ENCODE results near the gene APOL5. TPM values are rescaled to one million over a fixed set of nuclear protein-coding genes. Genes with fewer than 3 reads are reported as not detected.
"Not testable (repeated sequence)": the region's sequence is repeated elsewhere in the genome, so short reads cannot be mapped to it uniquely, and the experiment has no call there.

APOL5 gene
- total and polyA plus RNA-seq, 8 donors = not detected

DNA sequence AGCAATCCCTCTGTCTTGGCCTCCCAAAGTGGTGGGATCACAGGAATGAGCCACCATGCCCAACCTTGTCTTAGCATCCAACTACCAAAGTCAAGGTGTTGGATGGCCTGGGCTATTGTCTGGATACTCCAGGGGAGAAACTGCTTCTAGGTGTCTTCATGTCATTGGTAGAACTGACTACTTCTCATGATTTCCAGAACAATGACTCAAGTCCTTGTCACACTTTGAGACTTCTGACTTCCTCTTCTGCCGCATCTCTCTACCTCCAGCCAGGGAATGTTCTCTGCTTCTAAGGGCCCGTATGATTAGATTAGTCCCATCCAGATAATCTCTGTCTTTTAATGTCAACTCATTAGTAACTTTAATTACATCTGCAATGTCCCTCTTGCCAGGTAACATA is 38.8 kb upstream of the APOL5 start:
- intact Hi-C loops (cut with DNase I; ENCODE audit: low total_unique reads) = no loop called here
- no peak overlapping the region for H3K4me3 ChIP-seq
- no peak overlapping the region for H3K27ac ChIP-seq
- H3K9me3 ChIP-seq = peaks cover 0 to 11% (median 0%) of the 10 kb centered on the region in 4 donors
- no peaks in the 10 kb centered on the region for H3K4me1 ChIP-seq
- WGBS, 5 donors = 77 to 86% (median 83%) methylated on average over 2 of the region's 2 CpGs
- TF ChIP-seq, protein P1, sequence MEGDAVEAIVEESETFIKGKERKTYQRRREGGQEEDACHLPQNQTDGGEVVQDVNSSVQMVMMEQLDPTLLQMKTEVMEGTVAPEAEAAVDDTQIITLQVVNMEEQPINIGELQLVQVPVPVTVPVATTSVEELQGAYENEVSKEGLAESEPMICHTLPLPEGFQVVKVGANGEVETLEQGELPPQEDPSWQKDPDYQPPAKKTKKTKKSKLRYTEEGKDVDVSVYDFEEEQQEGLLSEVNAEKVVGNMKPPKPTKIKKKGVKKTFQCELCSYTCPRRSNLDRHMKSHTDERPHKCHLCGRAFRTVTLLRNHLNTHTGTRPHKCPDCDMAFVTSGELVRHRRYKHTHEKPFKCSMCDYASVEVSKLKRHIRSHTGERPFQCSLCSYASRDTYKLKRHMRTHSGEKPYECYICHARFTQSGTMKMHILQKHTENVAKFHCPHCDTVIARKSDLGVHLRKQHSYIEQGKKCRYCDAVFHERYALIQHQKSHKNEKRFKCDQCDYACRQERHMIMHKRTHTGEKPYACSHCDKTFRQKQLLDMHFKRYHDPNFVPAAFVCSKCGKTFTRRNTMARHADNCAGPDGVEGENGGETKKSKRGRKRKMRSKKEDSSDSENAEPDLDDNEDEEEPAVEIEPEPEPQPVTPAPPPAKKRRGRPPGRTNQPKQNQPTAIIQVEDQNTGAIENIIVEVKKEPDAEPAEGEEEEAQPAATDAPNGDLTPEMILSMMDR (IDR thresholded peaks at IDR 0.05) = no peak
- no peak for TF ChIP-seq POLR2AphosphoS5 (IDR thresholded peaks at IDR 0.05)
- no peak for DNase-seq
- H3K36me3 ChIP-seq = no peaks in the 10 kb centered on the region
- no peaks in the 10 kb centered on the region for H3K27me3 ChIP-seq

DNA sequence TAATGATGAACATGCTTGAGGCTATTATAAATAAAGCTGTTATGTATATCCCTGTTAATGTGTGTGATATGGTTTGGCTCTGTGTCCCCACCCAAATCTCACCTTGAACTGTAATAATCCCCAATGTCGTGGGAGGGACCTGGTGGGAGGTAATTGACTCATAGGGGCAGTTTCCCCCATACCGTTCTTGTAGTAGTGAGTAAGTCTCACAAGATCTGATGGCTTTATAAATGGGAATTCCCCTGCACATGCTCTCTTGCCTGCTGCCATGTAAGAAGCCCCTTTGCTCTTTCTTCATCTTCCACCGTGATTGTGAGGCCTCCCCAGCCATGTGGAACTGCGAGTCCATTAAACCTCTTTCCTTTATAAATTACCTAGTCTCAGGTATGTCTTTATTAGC is 38.2 kb upstream of the APOL5 start:
- DNase-seq; H3K36me3 ChIP-seq; H3K27ac ChIP-seq; H3K4me3 ChIP-seq; H3K27me3 ChIP-seq; H3K4me1 ChIP-seq; intact Hi-C loops (cut with DNase I; ENCODE audit: low total_unique reads): not testable (repeated sequence)
- 48 to 68% (median 58%) methylated on average over 4 of the region's 4 CpGs for WGBS, 5 donors
- H3K9me3 ChIP-seq = peaks cover 0 to 11% (median 0%) of the 10 kb centered on the region in 4 donors

DNA sequence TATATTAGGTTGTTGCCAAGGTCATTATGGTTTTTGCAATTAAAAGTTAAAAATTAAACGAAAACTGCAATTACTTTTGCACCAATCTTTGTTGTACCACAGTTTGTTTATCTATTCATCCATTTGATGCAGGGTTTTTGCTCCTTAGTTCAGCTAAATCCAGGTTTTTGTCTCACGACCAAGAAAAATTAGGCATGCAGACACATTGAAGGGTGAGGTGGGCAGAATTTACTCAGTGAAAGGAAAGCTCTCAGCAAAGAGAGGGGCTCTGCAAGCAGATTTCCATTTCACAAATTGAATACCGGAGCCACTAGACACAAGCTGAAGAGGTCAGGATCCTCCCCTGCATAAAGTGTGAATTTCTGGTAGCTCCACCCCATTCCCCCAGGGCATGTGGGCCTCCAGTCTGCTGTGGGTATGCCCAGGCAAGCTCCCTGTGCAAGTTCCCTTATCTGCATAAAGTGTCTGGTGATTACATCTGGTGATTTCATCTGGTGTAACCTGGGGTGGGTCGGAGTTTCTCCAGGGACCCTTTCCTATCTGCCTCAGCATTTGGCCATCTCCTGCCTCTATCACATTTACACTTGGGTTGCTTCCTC is 36.1 kb upstream of the APOL5 start:
- H3K36me3 ChIP-seq = no peaks in the 10 kb centered on the region
- intact Hi-C loops (cut with DNase I; ENCODE audit: low total_unique reads) = no loop called here
- 64 to 94% (median 79%) methylated on average over 4 of the region's 4 CpGs for WGBS, 5 donors

DNA sequence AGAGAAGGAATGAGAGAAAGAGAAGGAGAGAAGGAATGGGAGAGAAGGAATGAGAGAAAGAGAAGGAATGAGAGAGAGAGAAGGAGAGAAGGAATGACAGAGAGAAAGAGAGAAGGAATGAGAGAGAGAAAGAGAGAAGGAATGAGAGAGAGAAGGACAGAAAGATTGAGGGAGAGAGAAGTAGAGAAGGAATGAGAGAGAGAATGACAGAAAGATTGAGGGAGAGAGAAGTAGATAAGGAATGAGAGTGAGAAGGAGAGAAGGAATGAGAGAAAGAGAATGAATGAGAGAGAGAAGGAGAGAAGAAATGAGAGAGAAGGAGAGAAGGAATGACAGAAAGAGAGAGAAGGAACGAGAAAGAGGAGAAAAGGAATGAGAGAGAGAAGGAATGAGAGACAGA is 34.1 kb upstream of the APOL5 start:
- 66 to 90% (median 81%) methylated on average over 1 of the region's 1 CpG for WGBS, 5 donors

More for the DNA sequence above, 36.1 kb upstream of the APOL5 start:
- Histone ChIP-seq H3K4me3 (no peak overlapping the region), H3K27me3 (no peaks in the 10 kb centered on the region), H3K9me3 (no peaks in the 10 kb centered on the region), H3K27ac (no peak overlapping the region), H3K4me1 (no peaks in the 10 kb centered on the region)
- no peak for DNase-seq
- TF ChIP-seq POLR2A (IDR thresholded peaks at IDR 0.05) (no peak), POLR2AphosphoS5 (IDR thresholded peaks at IDR 0.05) (no peak), EP300 (IDR thresholded peaks at IDR 0.05) (no peak)
- TF ChIP-seq, protein P1 (IDR thresholded peaks at IDR 0.05) = no peak

DNA sequence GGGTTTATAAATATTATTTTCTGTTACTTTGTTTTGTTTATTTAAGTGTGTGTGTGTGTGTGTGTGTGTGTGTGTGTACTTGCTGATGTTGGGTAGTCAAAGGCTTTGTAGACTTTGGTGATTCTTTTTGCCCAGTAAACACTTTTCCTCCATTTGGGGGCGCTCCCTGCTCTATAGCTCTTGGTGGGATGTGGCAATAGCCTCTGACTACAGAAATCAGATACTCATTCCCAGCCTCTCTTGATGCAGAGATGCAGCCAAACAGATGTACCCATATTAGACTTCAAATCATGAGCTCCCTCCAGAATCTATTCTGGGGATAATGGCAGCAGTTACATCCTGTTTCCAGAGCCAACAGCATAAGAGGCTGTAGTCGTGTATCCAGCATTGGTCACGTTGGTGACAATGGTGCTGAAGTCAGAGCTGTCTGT is 33.4 kb upstream of the APOL5 start:
- 32 to 54% (median 42%) methylated on average over 1 to 3 of the region's 3 CpGs for WGBS, 5 donors
- Histone ChIP-seq H3K4me1 (no peaks in the 10 kb centered on the region), H3K9me3 (no peaks in the 10 kb centered on the region), H3K27ac (no peak overlapping the region), H3K27me3 (no peaks in the 10 kb centered on the region), H3K36me3 (no peaks in the 10 kb centered on the region), H3K4me3 (no peak overlapping the region)
- peak in 1 of 2 donors; percentile 39 for DNase-seq
- TF ChIP-seq, protein P1 (IDR thresholded peaks at IDR 0.05) = no peak
- TF ChIP-seq EP300 (IDR thresholded peaks at IDR 0.05) (no peak), POLR2AphosphoS5 (IDR thresholded peaks at IDR 0.05) (no peak), POLR2A (IDR thresholded peaks at IDR 0.05) (no peak)
- intact Hi-C loops (cut with DNase I; ENCODE audit: low total_unique reads) = no loop called here

More for the DNA sequence above, 34.1 kb upstream of the APOL5 start:
- intact Hi-C loops (cut with DNase I; ENCODE audit: low total_unique reads) = no loop called here
- Histone ChIP-seq H3K27ac (no peak overlapping the region), H3K36me3 (no peaks in the 10 kb centered on the region), H3K4me1 (no peaks in the 10 kb centered on the region), H3K4me3 (no peak overlapping the region), H3K9me3 (no peaks in the 10 kb centered on the region), H3K27me3 (no peaks in the 10 kb centered on the region)
- DNase-seq = no peak
- TF ChIP-seq POLR2AphosphoS5 (IDR thresholded peaks at IDR 0.05) = no peak
- no peak for TF ChIP-seq EP300 (IDR thresholded peaks at IDR 0.05)
- TF ChIP-seq, protein P1 (IDR thresholded peaks at IDR 0.05) = no peak
